Spleen (tissue), 7 donors: ENCODE results near the gene MBOAT7.

Experiments used
- CTCF ChIP-seq, 11 experiments: fragments of 200-600 bp in 7 of 11; fragments of 450-650 bp in 4 of 11; sonication (generic) in 4 of 11; IDR thresholded peaks in 8 of 11; conservative IDR thresholded peaks in 3 of 11; 1 replicate in 7 of 11; 2 replicates in 4 of 11; pipeline versions ENCODE4 v1.4.0 to v1.8.0; 2016 to 2021; ENCODE audit warnings: antibody characterized with exemption in 11 of 11, inconsistent platforms in 4 of 11, mild to moderate bottlenecking in 1 of 11
- POLR2AphosphoS5 ChIP-seq, 3 donors: sonication (generic); formaldehyde crosslinking; IDR thresholded peaks; one replicate each; pipeline ENCODE4 v1.5.1; 2017; ENCODE audit warnings: antibody characterized with exemption in 3 of 3
- donor health status: DM: no; HTN: no; CAD: no; lungs with moderate emphysema.
- donor health status: DM: no; HTN: no; CAD: no.
- donor health status: DM: no; HTN: no; CAD: no.

DNA sequence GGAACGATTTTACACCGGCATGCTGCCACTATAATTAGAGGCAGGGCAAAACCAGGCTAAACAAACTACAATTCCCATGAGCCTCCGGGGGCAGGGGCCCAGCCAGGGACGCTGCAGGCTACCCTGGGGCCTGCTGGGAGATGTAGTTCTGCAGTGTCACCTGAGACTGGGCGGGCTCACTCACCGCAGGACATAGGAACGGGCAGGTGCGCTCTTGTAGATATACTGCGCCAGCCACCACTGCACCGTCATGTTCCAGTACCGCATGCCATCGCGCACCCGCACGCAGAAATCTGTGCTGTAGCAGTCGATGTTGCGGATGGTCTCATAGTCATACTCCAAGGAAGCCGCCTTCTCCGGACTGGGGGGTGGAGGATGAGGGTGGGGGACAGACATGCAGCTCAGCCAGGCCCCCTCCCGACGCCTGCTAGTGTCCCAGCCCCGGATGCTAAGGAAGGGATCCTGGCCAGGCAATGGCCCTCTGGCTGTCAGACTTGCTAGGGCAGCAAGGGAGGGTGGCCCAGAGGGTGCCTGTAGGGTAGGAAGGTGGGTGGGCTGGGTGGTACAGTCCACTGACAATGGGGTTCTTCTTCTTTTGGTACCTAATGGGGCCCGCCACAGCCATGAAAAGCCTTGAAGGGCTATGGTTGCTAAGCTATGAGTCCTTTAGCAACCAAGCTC, 10.7 kb downstream of the MBOAT7 start:
- TF ChIP-seq CTCF (IDR thresholded peaks at IDR 0.05 in 8 of 11, conservative IDR thresholded peaks at IDR 0.05 in 3 of 11) (no peak), POLR2AphosphoS5 (IDR thresholded peaks at IDR 0.05) (peak in 2 of 3 donors; percentile 22 to 59)
